NB4 (cell line): ENCODE results near the gene ANTKMT.
A peak's percentile ranks its signal among the peaks of the same experiment; 100 is the strongest.

Source experiments
- DNase-seq: peaks from one replicate; pipeline ENCODE4 v3.0.0; 2010; ENCODE audit warnings: low read depth
- H3K4me3 ChIP-seq: one replicate; pipeline ENCODE4 v1.5.1; 2011; ENCODE audit warnings: mild to moderate bottlenecking, low read depth, low read length, moderate library complexity
- MAX ChIP-seq: IDR thresholded peaks from 2 replicates; pipeline ENCODE4 v1.6.1; 2011; ENCODE audit warnings: low read depth, low read length
- MYC ChIP-seq: IDR thresholded peaks from 2 replicates; pipeline ENCODE4 v1.6.1; 2011; ENCODE audit warnings: low read depth, low read length
- POLR2A ChIP-seq: IDR thresholded peaks from 2 replicates; pipeline ENCODE4 v1.6.1; 2011; ENCODE audit warnings: mild to moderate bottlenecking; ENCODE audit not compliant: insufficient read length; ENCODE audit errors: extremely low read depth
- TF ChIP-seq, protein P1 (sequence below): IDR thresholded peaks from one replicate; pipeline ENCODE4 v1.5.1; 2012; ENCODE audit warnings: low read depth, low read length

The ANTKMT gene

DNA sequence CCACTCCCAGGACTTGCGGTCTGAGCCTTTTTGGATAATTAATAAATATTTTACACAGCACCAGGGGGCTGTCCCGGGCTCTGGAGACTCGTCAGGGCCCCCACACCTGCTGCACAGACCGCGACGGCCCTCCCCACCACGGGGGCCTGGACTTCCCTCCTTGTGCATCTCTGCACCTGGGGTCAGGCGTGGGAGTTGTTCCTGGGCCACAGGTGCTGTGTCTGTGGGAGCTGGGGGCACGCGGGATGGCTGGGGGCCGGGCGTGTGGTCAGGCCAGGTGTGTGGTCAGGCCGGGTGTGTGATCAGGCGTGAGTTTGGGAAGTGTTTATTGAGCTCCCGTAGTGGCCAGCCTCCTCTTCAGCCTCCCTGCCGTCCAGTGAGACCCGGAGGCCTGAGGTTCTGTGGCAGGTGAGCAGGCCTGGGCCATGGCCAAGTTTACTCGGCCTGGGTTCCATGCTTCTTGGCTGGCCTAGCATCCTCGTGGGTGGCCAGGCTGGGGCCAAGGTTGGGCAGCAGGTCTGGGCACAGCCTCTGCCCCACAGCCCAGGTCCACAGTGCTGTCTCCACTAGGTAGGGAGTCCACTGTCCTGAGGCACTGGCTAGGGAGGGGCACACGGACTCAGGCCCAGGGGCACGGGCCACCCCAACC is 42.6 kb upstream of the ANTKMT start:
- no peak overlapping the region for H3K4me3 ChIP-seq
- TF ChIP-seq POLR2A (no peak), MYC (no peak), MAX (no peak)
- TF ChIP-seq, protein P1, sequence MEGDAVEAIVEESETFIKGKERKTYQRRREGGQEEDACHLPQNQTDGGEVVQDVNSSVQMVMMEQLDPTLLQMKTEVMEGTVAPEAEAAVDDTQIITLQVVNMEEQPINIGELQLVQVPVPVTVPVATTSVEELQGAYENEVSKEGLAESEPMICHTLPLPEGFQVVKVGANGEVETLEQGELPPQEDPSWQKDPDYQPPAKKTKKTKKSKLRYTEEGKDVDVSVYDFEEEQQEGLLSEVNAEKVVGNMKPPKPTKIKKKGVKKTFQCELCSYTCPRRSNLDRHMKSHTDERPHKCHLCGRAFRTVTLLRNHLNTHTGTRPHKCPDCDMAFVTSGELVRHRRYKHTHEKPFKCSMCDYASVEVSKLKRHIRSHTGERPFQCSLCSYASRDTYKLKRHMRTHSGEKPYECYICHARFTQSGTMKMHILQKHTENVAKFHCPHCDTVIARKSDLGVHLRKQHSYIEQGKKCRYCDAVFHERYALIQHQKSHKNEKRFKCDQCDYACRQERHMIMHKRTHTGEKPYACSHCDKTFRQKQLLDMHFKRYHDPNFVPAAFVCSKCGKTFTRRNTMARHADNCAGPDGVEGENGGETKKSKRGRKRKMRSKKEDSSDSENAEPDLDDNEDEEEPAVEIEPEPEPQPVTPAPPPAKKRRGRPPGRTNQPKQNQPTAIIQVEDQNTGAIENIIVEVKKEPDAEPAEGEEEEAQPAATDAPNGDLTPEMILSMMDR = no peak
- DNase-seq = no peak

DNA sequence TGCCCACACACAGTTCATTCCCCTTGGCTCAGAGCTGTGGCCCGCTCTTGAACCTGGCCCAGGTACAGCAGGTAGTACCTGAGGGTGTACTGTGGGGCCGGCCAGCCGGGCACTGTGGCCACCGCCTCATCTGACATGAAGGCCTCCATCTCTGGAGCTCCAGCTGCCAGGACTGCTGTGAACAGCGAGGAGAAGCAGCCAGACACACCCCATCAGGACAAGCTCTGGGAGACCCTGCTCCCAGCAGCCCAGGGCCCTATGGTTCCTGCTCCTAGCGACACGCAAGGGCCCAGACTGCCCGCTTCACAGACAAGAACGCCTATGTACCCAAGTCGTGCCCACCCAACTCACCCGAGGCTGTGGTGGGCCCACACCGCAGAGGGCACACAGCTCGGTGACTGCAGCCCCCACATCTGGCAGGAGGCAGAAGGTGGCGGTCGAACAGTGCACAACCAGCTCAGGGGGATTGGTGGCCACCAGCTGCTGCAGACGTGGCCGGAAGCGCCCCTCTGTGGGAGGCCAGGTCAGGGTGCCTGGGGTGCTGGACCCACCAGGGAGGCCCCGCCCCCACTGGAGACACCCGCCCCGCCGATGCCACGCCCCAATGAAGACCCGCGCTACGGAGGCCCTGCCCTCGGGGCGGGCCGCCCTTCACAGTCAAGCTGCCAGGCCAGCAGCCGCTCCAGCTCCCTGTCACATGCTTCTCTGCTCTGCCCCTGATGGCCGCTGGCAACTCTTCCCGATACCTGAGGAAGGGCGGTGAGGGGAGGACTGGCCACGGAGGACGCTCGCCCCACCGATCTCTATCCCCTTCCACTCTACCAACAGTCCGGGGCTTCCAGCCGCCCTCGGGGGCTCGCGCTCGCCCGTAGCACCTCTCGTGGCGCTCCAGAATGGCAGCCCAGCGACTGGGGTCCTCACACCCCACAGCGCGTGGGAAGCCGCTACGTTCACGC is 41.8 kb upstream of the ANTKMT start:
- H3K4me3 ChIP-seq = peak overlapping the region; percentile 34
- peak; percentile 37 for TF ChIP-seq POLR2A
- peak; percentile 58; the same call in 1 of the 2 replicates for TF ChIP-seq MAX
- TF ChIP-seq MYC = peak; percentile 30; the same call in 1 of the 2 replicates
- TF ChIP-seq, protein P1 = no peak
- peak; percentile 70 for DNase-seq

DNA sequence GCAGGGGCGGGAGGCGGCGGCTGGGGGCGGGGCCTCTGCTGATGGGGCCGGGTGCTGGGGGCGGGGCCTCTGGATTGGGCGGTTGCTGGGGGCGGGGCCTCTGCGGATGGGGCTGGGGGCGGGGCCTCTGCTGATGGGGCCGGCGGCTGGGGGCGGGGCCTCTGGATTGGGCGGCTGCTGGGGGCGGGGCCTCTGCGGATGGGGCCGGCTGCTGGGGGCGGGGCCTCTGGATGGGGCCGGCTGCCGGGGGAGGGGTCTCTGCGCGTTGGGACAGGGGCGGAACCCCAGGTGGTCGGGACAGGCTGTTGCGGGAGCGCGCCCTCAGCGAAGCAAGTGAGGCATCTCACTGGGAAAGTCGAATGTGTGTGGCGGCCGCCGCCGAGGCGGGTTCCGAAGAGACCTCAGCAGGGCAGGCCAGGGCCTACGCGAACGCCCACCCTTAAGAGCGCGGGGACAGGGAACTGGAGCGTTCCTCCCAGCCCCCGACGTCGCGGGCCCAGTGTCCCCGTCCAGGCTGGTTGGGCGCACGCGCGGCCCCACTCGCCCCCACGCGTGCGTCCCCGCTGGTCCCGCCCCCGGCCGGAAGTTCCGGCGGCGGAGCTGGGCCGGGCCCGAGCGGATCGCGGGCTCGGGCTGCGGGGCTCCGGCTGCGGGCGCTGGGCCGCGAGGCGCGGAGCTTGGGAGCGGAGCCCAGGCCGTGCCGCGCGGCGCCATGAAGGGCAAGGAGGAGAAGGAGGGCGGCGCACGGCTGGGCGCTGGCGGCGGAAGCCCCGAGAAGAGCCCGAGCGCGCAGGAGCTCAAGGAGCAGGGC is 40.9 kb upstream of the ANTKMT start, which contains the start of gene STUB1:
Gene STUB1 (plus strand): TSS at position 597 of the 811 bp plus-strand sequence. CDS start 116 bp downstream, at position 713.
- H3K4me3 ChIP-seq = peak within 1 kb of the TSS; percentile 78
- peak; percentile 81 for DNase-seq
- TF ChIP-seq MAX = no peak
- TF ChIP-seq POLR2A = peak; percentile 53
- TF ChIP-seq MYC = peak; percentile 48; the same call in 1 of the 2 replicates

DNA sequence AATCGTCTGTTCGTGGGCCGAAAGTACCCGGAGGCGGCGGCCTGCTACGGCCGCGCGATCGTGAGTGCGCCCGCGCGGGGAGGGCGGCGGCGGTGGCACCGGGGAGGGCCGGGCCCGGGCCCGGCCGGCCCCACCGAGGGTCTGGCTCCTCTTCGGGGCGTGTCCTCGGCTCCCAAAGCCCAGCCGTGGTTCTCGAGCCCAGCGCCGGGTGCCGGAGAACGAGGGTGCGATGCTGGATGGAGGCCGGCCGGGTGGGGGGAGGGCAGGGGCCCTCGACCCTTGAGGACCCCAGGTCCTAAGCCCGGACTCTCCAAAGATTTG is 40.4 kb upstream of the ANTKMT start:
- DNase-seq = no peak
- peak overlapping the region; percentile 78 for H3K4me3 ChIP-seq

DNA sequence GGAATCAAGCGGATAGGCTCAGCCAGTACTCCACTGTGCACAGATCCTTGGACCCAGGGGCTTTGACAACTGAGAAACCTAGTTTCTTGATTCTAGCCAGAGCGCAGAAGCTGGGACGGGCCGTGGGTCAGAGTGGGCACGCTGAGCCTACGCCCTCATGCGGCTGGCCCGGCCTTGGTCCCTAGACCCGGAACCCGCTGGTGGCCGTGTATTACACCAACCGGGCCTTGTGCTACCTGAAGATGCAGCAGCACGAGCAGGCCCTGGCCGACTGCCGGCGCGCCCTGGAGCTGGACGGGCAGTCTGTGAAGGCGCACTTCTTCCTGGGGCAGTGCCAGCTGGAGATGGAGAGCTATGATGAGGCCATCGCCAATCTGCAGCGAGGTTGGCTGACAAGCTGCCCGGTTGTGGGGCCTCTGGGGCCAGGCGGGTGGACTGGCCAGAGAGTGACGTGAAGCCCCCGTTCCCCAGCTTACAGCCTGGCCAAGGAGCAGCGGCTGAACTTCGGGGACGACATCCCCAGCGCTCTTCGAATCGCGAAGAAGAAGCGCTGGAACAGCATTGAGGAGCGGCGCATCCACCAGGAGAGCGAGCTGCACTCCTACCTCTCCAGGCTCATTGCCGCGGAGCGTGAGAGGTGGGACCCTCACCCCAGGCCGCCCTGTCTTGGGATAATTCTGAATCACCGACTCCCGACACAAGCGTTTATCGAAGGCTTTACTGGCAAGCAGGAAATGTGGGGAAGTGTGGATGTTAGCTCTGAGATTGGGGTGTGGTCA is 39.8 kb upstream of the ANTKMT start:
- peak; percentile 57 for DNase-seq
- peak overlapping the region; percentile 78 for H3K4me3 ChIP-seq
- TF ChIP-seq POLR2A (no peak), MYC (no peak), MAX (no peak)
- TF ChIP-seq, protein P1 = peak; percentile 8

More for the DNA sequence above, 40.4 kb upstream of the ANTKMT start:
- TF ChIP-seq MAX = no peak
- TF ChIP-seq, protein P1 = no peak
- TF ChIP-seq MYC = no peak
- no peak for TF ChIP-seq POLR2A
